ENCODE data around the gene ABAT.
"Not testable (repeated sequence)": the region's sequence is repeated elsewhere in the genome, so short reads cannot be mapped to it uniquely, and the experiment has no call there.

Gene ABAT

DNA sequence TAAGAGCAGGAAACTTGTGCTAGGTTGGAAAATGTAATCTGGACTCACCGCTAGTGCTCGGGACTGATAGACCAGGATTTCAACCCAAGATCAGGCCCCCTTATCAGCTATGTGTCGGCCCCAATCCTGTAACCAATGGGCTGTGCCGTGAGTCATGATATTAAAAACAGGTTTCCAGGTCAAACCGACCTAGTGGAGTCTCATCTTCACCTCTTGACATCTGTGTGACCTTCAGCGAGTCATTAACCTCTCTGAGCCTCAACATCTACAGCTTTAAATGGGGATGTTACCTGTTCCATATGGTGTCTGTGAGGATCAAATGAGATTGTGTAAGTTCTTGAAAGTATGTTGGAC, 123.7 kb downstream of the ABAT start:
- Histone ChIP-seq H3K4me1 (ENCODE audit: insufficient read depth, low read length) (peaks cover 16% of the 10 kb centered on the region), H3K36me3 (ENCODE audit: insufficient read depth, low read length) (peaks cover 3% of the 10 kb centered on the region; the same call in 1 of the 2 replicates)

DNA sequence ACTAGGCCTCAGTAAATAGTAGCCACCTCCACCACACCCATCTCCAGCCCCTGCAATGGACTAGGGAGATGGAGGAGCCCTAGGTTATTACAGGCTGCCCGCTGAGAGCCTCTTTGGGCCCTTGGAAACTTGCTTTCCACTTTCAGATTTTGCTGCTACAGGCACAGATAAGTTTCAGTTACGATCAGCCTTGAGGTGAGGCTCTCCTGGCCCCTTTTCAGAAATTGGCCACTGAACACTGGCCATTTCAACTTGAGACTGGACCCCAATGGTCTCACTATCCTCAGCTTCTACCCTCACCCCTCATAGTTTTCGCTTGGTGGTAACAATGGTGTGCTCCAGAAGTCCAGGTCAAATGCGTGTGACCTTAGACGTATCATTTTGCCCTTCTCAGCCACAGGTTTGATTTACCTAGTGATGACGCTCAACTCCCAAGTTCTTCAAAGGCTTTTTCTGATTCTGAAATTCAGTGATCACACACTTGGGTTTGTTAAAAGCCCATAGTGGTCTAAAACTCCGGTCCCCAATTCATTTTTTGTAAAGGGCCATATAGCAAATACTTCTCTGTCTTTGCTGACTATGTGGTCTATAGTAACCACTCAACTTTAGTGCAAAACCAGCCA, 124.2 kb downstream of the ABAT start:
- Histone ChIP-seq H3K36me3 (ENCODE audit: insufficient read depth, low read length) (peaks cover 3% of the 10 kb centered on the region; the same call in 1 of the 2 replicates), H3K9me3 (ENCODE audit: control insufficient read depth, insufficient read depth, low read length) (no peaks in the 10 kb centered on the region), H3K9ac (ENCODE audit: low read depth, low read length) (peak overlapping the region; percentile 91), H3K4me1 (ENCODE audit: insufficient read depth, low read length) (peaks cover 16% of the 10 kb centered on the region)

More for the DNA sequence above, 123.7 kb downstream of the ABAT start:
- H3K9ac ChIP-seq (ENCODE audit: low read depth, low read length): peak overlapping the region; percentile 91
- no peaks in the 10 kb centered on the region for H3K9me3 ChIP-seq (ENCODE audit: control insufficient read depth, insufficient read depth, low read length)

DNA sequence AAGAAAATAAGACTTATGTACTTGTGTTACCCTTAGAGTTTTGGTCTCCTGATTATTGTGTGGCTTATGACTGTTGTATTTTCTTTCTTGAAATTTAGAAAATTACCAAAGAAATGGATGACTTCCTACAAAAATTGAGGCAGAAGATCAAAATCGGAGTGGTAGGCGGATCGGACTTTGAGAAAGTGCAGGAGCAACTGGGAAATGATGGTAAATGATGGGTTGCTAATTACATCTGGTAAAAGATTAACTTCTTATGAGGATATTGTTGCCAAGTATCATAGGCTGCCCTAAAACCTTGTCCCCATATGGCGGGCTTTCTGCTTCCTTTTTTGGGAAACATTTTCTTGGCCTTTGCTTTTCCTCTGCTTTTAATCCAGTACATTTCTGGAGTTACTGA, 127.3 kb downstream of the ABAT start:
- no peak overlapping the region for H3K9ac ChIP-seq (ENCODE audit: low read depth, low read length)
- H3K4me1 ChIP-seq (ENCODE audit: insufficient read depth, low read length): peaks cover 12% of the 10 kb centered on the region
- H3K36me3 ChIP-seq (ENCODE audit: insufficient read depth, low read length): peaks cover 16% of the 10 kb centered on the region
- no peaks in the 10 kb centered on the region for H3K9me3 ChIP-seq (ENCODE audit: control insufficient read depth, insufficient read depth, low read length)

DNA sequence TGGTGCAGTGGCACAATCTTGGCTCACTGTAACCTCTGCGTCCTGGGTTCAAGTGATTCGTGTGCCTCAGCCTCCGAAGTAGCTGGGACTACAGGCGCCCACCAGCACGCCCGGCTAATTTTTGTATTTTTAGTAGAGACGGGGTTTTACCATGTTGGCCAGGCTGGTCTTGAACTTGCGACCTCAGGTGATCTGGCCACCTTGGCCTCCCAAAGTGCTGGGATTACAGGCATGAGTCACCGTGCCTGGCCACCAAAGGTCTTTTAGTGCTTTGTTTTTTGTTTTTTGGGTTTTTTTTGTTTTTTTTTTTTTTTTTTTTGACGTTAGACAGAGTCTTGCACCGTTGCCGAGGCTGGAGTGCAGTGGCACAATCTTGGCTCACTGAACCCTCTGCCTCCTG, 129.3 kb downstream of the ABAT start:
- H3K9me3 ChIP-seq (ENCODE audit: control insufficient read depth, insufficient read depth, low read length): not testable (repeated sequence)
- H3K36me3 ChIP-seq (ENCODE audit: insufficient read depth, low read length): peaks cover 20% of the 10 kb centered on the region

DNA sequence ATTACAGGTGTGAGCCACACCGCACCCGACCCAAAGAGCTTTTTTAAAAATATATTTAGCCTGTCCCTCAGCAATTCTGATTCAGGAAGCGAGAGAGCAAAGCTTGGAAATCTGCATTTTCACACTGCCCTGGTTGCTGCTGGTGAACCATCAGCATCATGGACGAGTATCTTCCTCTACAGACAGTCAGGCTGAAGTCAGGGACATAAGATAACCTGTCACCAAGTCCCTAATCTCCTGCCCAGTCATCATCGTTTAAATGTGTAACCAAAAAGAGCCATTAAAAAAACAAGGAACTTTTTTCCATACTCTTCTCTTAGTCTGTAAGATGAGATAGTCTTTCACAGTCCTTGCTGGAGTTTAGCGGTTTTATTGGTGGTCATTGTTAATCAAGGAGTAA, 129.9 kb downstream of the ABAT start:
- Histone ChIP-seq H3K4me1 (ENCODE audit: insufficient read depth, low read length) (peaks cover 2% of the 10 kb centered on the region; the same call in 1 of the 2 replicates), H3K9me3 (ENCODE audit: control insufficient read depth, insufficient read depth, low read length) (no peaks in the 10 kb centered on the region), H3K36me3 (ENCODE audit: insufficient read depth, low read length) (peaks cover 23% of the 10 kb centered on the region), H3K9ac (ENCODE audit: low read depth, low read length) (no peak overlapping the region)

More for the DNA sequence above, 129.3 kb downstream of the ABAT start:
- H3K9ac ChIP-seq (ENCODE audit: low read depth, low read length); H3K4me1 ChIP-seq (ENCODE audit: insufficient read depth, low read length): not testable (repeated sequence)

DNA sequence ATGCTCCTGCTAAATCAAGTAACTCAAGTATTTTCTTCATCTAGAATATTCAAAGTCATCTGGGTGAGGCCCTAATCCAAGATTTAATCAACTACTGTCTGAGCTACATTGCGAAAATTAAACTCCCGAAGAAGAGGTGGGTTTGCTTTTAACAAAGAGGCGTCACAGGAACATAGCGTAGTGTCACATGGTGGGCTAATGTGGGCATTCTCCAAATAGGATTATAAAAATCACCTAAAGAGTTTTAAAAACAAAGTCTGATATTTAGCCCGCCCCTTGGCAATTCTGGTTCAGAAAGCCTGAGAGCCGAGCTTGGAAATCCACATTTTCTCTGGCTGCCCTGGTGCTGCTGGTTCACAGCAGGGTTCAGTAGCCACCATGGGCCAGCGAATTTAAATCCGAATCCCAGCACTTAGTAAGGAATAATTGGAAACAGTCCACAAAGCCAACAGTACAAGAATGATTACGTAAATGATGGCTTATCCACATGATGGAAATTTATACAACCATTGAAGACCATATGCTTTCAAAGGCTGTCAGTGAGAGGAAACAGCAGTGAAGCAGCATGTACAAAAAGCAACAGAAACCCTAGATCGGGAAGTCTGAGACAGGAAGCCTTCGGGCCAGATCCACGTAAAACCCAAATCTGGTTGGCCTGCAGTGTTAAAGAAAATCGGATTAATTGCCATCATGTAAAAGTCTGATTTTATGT, 132.0 kb downstream of the ABAT start:
- Histone ChIP-seq H3K4me1 (ENCODE audit: insufficient read depth, low read length) (no peaks in the 10 kb centered on the region), H3K36me3 (ENCODE audit: insufficient read depth, low read length) (peaks cover 38% of the 10 kb centered on the region), H3K9me3 (ENCODE audit: control insufficient read depth, insufficient read depth, low read length) (no peaks in the 10 kb centered on the region), H3K9ac (ENCODE audit: low read depth, low read length) (no peak overlapping the region)

DNA sequence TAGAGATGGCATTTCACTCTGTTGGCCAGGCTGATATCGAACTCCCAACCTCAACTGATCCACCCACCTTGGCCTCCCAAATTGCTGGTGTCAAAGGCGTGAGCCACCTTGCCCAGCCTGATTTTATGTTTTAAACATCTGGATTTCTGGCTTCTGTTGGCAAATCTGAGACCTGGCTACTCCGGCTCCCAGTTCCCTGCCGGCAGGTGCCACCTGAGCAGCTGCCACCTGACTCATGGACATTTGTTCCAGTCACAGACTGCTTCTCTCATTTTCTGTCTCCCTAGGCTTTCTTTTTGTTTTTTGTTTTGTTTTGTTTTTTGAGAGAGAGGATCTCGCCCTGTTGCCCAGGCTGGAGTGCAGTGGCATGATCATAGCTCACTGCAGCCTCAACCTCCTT, 132.8 kb downstream of the ABAT start:
- Histone ChIP-seq H3K9ac (ENCODE audit: low read depth, low read length) (no peak overlapping the region), H3K9me3 (ENCODE audit: control insufficient read depth, insufficient read depth, low read length) (no peaks in the 10 kb centered on the region), H3K4me1 (ENCODE audit: insufficient read depth, low read length) (no peaks in the 10 kb centered on the region), H3K36me3 (ENCODE audit: insufficient read depth, low read length) (peaks cover 42% of the 10 kb centered on the region)

DNA sequence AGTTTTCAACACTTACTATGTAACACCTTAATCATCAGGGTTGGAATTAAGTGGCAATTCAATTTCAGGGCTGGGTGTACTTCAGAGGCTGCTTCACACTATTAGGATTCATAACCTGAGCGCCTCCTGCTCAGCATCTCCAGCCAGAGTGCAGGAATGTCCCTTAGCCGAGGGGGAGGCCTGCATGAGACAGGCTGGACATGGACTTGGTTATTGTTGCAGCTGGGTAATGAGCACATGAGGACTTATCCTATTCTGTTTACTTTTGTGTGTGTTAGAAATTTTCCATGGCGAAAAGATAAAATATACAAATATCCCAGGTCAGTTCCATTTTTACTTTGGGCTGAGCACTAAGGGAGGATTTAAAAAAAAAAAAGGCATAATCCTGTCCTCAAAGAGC, 133.6 kb downstream of the ABAT start:
- Histone ChIP-seq H3K9me3 (ENCODE audit: control insufficient read depth, insufficient read depth, low read length) (no peaks in the 10 kb centered on the region), H3K36me3 (ENCODE audit: insufficient read depth, low read length) (peaks cover 51% of the 10 kb centered on the region), H3K9ac (ENCODE audit: low read depth, low read length) (no peak overlapping the region), H3K4me1 (ENCODE audit: insufficient read depth, low read length) (no peaks in the 10 kb centered on the region)

DNA sequence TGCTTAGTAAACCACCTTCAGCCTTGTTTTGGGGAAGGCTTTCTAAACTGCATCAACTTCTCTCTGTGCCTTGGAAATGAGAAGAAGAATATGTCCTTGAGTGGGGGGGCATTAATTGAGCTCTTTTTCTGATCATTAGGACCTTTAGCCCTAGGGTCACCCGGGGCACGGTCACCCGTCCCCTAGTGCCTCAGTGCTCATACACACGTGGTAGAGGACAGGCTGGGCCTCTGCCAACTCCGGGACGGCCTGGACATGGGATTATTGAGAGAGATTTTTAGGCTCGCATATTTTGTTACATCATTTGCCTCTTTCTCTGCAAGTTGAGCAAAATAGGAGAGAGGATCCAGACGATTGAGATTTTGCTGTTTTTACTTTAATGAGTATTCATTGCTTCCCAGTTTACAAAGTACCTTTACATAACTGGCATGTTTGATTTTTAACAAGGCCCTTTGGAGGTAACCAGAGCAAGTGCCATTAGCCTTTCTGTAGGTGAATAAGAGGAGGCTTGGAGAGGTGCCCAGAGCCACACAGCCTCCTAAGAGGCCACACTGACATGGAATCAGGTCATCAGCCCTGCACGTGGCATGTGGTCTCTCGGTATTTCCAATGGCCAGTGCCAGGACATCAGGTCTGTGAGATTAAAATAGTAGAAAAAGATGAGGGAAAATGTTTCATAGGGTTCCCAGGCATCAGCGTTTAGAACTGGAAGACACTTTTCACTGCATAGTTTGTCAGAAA, 134.4 kb downstream of the ABAT start:
- Histone ChIP-seq H3K36me3 (ENCODE audit: insufficient read depth, low read length) (peaks cover 58% of the 10 kb centered on the region), H3K9ac (ENCODE audit: low read depth, low read length) (no peak overlapping the region), H3K4me1 (ENCODE audit: insufficient read depth, low read length) (no peaks in the 10 kb centered on the region), H3K9me3 (ENCODE audit: control insufficient read depth, insufficient read depth, low read length) (no peaks in the 10 kb centered on the region)

DNA sequence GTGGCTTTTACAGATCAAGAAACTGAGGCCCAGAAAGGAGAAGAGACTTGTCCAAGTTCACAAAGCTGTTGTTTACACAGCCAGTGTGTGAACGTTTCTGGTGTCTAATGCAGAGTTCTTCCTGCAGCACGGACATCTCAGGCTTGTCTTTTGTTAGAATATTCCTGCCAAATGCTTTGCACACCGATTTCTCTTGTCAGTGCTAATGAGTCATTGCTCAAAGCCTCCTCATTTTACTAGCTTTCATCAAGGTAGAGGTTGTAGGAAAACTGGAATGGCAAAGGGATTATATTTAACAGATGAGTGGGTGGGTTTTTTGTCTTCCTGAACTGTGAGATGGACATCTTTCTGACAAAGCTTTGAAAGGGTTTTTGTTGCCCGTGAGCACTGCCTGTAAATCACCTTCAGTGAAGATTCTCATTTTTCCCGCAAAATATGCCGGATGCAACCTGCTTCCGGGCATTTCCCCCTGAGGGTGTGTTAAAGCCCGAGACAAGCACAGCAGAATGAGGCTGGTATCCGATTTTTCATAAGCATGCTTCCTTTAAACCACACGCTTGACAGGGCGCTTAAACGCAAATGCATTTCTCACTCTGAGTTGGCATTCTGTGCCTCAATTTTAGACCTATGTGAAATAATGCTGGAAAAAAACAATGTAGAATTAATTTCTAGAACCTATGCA, 137.9 kb downstream of the ABAT start:
- Histone ChIP-seq H3K9ac (ENCODE audit: low read depth, low read length) (no peak overlapping the region), H3K9me3 (ENCODE audit: control insufficient read depth, insufficient read depth, low read length) (no peaks in the 10 kb centered on the region), H3K4me1 (ENCODE audit: insufficient read depth, low read length) (no peaks in the 10 kb centered on the region), H3K36me3 (ENCODE audit: insufficient read depth, low read length) (peaks cover 63% of the 10 kb centered on the region)

DNA sequence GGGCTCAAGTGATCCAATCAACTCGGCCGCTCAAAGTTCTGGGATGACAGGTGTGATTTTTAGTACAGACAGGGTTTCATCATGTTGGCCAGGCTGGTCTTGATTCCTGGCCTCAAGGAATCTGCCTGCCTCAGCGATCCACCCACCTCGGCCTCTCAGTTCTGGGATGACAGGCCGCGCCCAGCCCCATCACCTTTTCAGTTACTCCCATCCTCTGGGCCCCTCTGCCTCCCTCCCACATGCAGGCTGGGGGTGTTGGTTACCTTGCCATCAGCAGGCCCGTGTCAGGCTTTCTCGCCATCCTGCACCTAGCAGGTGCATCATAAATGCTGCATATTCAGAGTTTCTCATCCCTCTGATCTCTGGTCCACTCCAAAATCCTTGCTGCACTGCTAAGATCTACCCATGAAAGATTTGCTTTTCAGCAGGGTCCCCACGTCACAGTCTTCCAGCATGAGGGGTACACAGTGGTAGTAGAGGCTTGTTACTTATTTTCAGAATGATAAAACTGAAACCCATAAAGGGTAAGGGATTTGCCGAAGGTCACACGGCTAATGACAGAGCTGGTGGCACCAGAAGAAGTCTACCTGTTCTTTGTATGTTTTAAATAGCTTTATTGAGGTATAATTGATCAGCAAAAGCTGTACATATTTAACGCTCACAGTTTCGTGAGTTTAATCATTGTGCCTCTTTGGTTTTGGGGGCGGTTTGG, 139.8 kb downstream of the ABAT start:
- H3K36me3 ChIP-seq (ENCODE audit: insufficient read depth, low read length): peaks cover 63% of the 10 kb centered on the region

DNA sequence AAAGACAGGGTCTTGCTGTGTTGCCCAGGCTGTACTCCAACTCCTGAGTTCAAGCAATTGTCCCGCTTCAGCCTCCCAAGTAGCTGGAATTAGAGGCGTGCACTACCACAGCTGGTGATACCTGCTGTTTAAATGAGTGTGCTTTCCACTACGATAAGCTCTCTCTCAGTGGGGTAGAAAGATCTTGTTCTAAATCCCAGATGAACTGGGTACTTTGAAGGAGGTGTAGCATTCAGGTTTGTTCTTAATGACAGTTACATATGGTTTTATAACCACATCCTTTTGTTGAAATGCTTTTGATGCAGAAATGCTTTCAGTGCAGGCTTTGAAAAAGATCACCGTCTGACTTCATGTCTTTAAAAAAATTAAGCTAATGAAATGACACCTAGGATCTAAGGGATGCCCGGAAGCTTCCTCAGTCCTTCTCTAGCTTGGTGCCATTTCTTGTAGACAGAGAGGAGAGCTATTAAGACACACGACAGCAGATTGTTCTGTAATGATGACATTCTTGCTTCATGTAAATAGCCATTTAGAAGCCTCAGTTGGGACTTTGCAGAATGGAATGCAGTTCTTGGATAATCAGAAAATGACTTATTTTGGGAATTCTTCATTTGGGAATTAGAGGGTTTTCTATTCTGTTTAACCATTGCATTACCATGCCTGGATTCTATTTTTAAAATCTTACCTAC, 142.7 kb downstream of the ABAT start:
- Histone ChIP-seq H3K9ac (ENCODE audit: low read depth, low read length) (no peak overlapping the region), H3K36me3 (ENCODE audit: insufficient read depth, low read length) (peaks cover 57% of the 10 kb centered on the region), H3K4me1 (ENCODE audit: insufficient read depth, low read length) (no peaks in the 10 kb centered on the region), H3K9me3 (ENCODE audit: control insufficient read depth, insufficient read depth, low read length) (no peaks in the 10 kb centered on the region)

More for the DNA sequence above, 139.8 kb downstream of the ABAT start:
- Histone ChIP-seq H3K9ac (ENCODE audit: low read depth, low read length) (no peak overlapping the region), H3K4me1 (ENCODE audit: insufficient read depth, low read length) (no peaks in the 10 kb centered on the region), H3K9me3 (ENCODE audit: control insufficient read depth, insufficient read depth, low read length) (no peaks in the 10 kb centered on the region)

DNA sequence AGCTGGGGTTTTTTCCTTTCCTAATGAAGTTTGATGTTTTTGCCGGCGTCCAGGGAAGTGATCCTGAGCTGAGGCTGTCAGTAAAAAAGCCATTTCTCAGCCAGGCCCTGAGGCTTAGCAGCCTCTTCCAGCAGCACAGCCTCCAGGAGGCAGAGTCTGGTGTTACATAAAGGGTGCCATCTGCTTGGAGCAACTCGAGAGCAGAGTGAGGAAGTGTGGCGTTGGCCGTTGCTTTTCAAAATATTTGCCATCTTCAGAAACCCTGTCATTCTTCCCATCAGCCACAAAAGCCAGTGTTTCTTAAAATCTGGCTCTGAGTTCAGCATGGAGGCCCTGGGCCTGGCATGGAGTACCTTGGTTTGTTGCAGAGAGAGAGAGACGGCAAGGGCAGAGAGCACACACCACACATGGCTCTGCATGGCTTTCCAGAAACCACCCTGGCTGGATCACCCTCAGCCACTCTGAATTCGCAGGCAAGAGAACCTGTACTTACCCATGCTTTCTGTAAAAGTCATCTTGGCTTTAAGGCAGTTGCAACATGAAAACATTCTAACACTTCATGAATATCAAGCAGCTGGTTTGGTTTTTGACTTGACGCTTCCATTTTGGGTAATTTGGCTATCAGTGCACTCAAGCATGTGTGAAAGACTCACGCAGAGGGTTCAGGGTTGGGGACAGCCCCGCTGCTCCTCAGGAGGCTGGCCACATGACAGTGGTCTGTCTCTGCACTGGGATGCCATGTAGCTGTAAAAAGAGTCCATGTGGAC, 144.3 kb downstream of the ABAT start:
- Histone ChIP-seq H3K9ac (ENCODE audit: low read depth, low read length) (no peak overlapping the region), H3K9me3 (ENCODE audit: control insufficient read depth, insufficient read depth, low read length) (no peaks in the 10 kb centered on the region), H3K36me3 (ENCODE audit: insufficient read depth, low read length) (peaks cover 45% of the 10 kb centered on the region), H3K4me1 (ENCODE audit: insufficient read depth, low read length) (no peaks in the 10 kb centered on the region)

All from ES-I3 (cell line).